A204.1 (cell line): ENCODE results near the gene SLC47A2.

Experiments
- FAIRE-seq: peaks from 2 replicates; lab custom pipeline; 2012; peaks lifted over from hg19 to GRCh38; lab: Jason Lieb, UNC

SLC47A2 gene

DNA sequence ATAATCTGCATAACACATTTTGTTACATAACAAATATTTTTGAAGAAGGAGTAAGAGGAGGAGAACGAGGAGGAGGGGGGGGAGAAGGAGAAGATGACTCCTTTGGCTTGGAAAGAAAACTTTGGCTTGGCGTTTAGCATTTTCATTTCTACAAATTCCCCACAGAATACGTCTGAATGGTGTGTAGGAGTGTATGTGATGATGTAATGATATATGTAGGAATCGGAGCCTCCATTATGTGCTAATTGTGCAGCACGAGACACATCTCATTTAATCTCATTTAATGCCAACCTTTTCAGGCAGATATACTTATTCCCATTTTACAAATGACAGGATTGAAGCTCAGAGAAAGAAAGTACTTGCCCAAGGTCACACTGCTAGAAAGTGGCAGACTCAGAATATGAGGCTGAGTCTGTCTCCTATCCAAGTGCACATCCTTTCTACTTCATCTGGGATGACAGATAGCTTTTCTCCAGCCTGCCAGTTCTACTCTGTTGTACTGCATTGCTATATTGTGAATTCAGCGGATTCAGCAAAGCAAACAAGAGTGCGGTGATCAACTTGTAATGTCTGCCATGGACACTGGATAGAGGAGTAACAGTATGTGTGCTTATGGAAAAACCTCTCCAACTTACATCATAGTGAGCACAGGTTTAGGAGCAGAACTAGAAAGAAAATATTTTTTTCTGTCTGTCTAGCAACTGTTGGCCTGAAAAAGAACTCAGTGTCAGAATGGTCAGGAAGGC, 10.4 kb upstream of the SLC47A2 start:
- FAIRE-seq = no peak

GRCh38 chr17:19725486-19725885, 9.1 kb upstream of the SLC47A2 start:
- no peak for FAIRE-seq

GRCh38 chr17:19724501-19725420, 8.4 kb upstream of the SLC47A2 start:
- FAIRE-seq = no peak

GRCh38 chr17:19723964-19724363, 7.6 kb upstream of the SLC47A2 start:
- no peak for FAIRE-seq

GRCh38 chr17:19720631-19721426, 4.4 kb upstream of the SLC47A2 start:
- no peak for FAIRE-seq

- FAIRE-seq = no peak
Observed at GRCh38 chr17:19720210-19720475, 3.8 kb upstream of the SLC47A2 start.

DNA sequence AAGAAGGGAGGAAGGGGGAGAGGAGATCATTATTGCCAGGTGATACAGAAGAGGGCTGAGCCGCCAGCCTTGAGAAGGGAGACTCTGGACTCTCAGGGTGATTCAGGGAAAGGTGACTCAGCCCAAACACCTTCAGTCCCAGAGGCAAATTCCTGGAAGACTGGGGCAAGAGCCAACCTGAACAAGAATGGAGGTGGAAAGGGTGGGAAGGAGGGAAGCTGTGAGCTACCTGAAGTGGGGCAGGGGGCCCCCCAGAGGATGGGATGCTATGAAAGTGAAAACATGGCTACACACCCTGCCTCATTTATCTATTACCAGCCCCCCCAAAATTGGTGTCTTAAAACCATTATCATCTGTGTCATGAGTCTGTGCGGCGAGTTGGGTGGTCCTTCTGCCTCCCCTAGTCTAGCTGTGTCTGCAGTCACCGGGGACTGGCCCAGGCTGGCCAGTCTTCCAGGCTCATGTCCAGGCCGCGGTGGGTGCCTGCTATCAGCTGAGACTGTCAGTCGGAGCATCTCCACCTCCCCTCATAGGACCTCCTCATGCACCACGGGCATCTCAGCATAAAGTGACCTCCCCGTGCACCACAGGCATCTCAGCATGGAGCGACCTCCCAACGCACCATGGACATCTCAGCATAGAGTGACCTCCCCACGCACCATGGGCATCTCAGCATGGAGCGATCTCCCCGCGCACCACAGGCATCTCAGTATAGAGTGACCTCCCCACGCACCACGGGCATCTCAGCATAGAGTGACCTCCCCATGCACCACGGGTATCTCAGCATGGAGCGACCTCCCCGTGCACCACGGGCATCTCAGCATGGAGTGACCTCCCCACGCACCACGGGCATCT, 3.2 kb upstream of the SLC47A2 start:
- no peak for FAIRE-seq

GRCh38 chr17:19718613-19719354, 2.4 kb upstream of the SLC47A2 start:
- no peak for FAIRE-seq

DNA sequence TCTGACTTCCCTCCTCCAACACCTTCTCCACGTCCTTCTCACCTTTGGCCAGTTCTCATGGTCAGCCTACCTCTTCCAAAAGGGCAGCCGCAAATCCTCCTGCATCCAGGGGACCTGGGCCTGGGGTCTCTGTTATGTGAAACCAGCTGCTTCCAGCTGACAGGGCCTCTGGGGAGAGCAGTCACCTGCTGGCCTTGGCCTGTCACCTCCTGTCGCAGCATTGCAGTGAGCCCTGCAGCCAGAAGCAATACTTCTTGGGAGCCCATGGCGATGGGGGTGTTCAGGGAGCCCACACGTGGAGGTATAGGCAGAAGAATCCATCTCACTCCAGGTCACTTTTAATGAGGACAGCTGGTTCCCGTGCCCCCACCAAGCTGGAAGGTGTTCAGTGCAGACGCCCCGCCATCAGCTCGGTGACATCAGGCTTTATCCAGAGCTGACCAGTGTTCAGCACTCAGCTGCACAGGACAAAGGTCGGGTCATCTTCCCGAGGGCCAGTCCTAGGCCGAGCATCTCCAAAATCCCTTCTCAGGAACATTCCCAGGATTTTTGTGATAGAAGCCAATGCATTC, 1.7 kb upstream of the SLC47A2 start:
- FAIRE-seq = no peak

DNA sequence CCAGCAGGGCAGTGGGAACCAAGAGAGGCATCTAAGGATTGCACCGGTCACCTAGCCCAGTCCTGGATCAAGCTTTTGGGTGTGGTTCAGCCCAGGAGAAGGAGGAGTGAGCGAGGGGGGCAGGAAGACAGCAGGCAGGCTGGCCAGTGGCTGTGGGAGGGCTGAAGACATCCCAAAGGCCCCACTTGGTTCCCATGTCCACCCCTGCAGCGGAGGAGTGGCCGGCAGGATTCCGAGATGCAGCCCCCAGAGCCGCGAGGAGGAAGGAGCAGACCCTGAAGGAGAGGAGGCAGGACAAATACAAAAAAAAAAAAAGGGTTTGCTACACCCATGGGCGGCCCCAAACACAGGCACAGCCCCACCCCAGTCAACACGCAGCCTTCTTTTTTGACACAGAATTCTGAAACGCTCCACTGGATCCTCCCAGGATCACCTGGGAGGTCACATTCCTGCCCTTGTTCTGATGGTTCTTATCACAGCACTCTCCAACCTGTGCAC, 1.1 kb upstream of the SLC47A2 start:
- FAIRE-seq = no peak

GRCh38 chr17:19717031-19717360, 612 bp upstream of the SLC47A2 start:
- no peak for FAIRE-seq

GRCh38 chr17:19714542-19715411, 1.6 kb downstream of the SLC47A2 start:
- FAIRE-seq = no peak

DNA sequence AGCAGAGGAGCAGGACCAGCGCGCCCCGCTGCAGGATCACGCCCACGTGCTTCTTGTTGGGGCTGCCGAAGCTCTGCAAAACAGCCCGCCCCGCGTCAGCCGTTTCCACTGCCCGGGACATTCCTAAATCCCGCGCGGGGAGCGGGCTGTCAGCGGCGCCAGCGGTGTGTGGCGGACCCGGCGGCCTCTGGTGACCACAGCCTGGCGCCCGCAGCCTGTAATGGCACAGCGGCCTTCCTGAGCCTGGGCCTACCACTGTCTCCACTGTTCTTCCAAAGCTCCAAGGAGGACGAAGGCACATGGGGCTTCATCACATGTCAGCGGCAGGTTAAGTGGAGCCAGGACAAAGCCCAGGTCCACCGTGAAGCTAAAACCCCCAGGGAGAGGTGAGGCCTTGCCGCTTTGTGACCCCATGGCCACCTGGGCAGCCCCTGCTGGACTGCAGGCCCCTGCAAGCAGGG, 2.5 kb downstream of the SLC47A2 start:
- no peak for FAIRE-seq

DNA sequence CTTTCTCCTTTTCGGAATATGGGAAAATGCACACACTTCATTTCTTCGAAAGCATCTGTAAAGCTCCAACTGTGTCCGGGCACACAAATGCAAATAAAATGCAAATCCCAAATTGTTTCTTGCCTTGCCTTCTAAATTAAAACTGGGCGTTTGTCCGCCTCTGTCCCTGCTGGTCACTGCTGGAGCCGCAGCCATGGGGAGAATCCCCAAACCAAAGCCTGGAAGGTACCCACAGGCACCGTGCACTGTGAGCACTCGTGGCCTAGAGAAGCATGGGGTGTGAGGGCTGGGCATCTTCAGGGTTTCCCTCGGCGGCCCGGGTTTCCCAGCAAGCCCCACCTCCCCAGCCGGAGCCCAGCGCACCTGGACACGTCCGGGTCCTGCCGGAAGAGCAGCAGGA, 2.9 kb downstream of the SLC47A2 start:
- no peak for FAIRE-seq

DNA sequence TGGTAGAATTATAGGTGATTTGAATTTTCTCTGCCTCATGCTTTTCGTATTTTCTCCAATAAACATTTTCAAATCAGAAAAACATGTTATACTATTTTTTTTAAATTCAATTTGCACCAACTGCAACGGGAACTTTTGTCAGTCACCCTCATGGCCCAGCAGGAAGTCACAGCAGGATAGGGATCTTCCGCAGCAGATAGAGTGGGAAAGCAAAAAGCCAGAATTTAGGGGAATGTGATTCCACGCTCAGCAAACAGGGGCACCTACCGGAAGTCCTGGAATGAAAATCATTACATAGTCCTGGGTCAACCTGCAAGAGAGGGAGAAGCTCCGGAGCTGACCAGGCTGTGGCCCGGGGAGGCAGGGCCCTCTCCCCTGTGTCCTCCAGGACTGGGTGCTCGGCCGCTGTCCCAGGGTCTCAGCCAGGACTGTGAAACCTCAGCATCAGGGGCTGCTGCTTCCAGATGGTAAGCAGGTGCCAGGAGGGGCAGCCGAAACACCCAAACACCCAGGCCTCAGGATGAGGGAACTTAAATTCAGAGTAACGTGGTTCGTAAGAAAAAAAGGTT, 3.9 kb downstream of the SLC47A2 start:
- no peak for FAIRE-seq

- no peak for FAIRE-seq
Observed at GRCh38 chr17:19709841-19710240, 6.5 kb downstream of the SLC47A2 start.

DNA sequence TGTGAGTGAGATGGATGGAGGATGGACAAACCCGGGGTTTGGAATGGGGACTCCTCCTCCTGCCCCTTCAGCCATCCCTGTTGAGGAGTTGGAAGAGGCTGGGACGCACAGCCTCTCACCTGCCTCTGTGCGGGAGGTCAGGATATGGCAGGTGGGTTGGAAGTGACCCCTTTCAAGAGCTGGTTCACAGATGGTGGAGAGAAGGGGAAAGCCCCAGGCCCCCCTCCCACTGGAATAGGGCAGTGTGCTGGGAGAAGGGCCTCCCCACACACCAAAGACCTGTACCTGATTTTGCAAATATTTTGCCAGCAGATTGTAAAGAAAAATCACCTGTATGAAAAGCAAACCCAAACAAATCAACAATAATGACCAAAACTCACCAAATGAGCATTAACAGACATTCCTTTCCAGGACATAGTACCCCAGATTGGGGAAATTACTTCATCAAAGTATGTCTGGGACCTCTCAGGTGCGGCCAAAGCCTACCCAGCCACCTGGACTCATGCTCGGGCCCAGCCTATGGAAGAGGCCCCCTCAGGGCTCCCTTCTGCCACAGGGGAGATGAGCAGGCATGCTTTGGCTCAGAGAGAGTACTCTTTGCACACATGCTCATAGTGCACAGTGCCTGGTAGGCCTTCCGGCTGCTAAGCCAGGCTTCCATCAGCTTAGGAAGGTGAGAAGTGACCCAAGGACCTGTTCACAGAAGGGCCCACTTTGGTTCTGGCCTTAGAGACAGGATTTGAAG, 7.8 kb downstream of the SLC47A2 start:
- no peak for FAIRE-seq

DNA sequence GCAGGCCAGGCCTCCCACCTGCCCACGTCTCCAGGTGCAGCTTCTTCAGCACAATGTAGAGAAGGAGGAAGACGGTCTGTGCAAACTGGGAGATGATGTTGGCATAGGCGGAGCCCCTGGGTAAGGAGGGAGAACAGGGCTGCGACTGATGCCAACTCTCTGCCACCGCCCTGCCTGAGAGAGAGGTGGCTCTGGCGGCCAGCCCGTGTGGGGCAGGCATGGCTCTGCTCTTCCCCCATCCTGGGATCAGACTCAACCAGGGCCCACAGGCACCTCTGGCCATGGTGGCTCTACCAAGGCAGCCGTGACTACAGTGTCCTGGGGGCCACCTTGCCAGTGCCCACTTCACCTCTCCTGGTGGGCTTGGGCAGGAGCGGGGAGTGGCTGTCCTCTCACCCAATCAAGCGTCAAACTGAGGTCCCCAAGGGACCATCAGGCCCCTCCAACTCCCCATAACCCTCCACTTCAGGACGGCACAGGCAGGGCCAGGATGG, 8.6 kb downstream of the SLC47A2 start:
- FAIRE-seq = no peak
